Psoas muscle (tissue), 8 donors: ENCODE data around the gene HRH3. TPM values are rescaled to one million over a fixed set of nuclear protein-coding genes. Genes with fewer than 3 reads are reported as not detected.

Experiments
- ATAC-seq, 4 donors: fragments of 200-7000 bp; cut with Tn5 transposase; one replicate each; pipeline ENCODE4 v1.9.1; 2020; ENCODE audit warnings: moderate library complexity in 3 of 4, mild to moderate bottlenecking in 2 of 4
- DNase-seq, 2 donors: peaks; one replicate each; pipeline ENCODE4 v3.0.0-alpha.2; 2020
- H3K27ac ChIP-seq: fragments of 200-600 bp; one replicate; pipeline ENCODE4 v1.8.0; 2022
- H3K27me3 ChIP-seq, 3 donors: fragments of 200-600 bp in 1 of 3; one replicate each; pipeline versions ENCODE4 v1.6.1 to v1.8.0; 2013 to 2022; ENCODE audit warnings: low read length in 2 of 3, mild to moderate bottlenecking in 2 of 3, moderate library complexity in 1 of 3; ENCODE audit not compliant: insufficient read depth in 3 of 3
- H3K36me3 ChIP-seq, 2 donors: fragments of 200-600 bp in 1 of 2; one replicate each; pipeline versions ENCODE4 v1.6.1 to v1.8.0; 2013 to 2022; ENCODE audit warnings: low read depth in 1 of 2, mild to moderate bottlenecking in 1 of 2, moderate library complexity in 1 of 2; ENCODE audit not compliant: insufficient read depth in 1 of 2
- H3K4me1 ChIP-seq: fragments of 200-600 bp; one replicate; pipeline ENCODE4 v1.8.0; 2022
- H3K4me3 ChIP-seq: fragments of 200-600 bp; one replicate; pipeline ENCODE4 v1.8.0; 2022; ENCODE audit warnings: mild to moderate bottlenecking
- H3K9me3 ChIP-seq: fragments of 200-600 bp; one replicate; pipeline ENCODE4 v1.8.0; 2022
- whole genome bisulfite sequencing, 3 donors: extraction: QIAGEN DNeasy Blood & Tissue Kit; methylation state at CpG; one replicate each; pipeline versions ENCODE4 v1.1.6 to v1.1.7; 2013; 5-methylcytosine and 5-hydroxymethylcytosine counted together
- intact Hi-C, 2 donors: fragments of 100-400 bp; cut with DNase I; formaldehyde crosslinking; loops; one replicate each; pipeline versions ENCODE4 v1.11.0 to v1.14.2; 2022
- polyA plus RNA-seq, 3 donors: library from polyadenylated mRNA; stranded (reverse); fragments of 200-250 nt; gene quantifications; one replicate each; pipeline ENCODE4 v1.2.3, GENCODE V29; 2013
- total RNA-seq, 4 donors: library from RNA; stranded (reverse); fragmentation: NEBNext Ultra II Directional in 2 of 4; extraction: Animal tissue kit (Norgen Biotek cat#: 25700) in 2 of 4; gene quantifications; one replicate each; pipeline versions ENCODE4 v1.2.1 to v1.2.4, GENCODE V29; 2021 to 2023
- TF ChIP-seq, protein P1 (sequence below): fragments of 200-600 bp; IDR thresholded peaks from one replicate; pipeline ENCODE4 v1.8.0; 2022; ENCODE audit warnings: antibody characterized with exemption
- donor health status: healthy with polysubstance abuse.
- donor health status: DM: no; HTN: no; CAD: no; lungs with moderate emphysema.
- donor health status: Bipolar disorder and iron deficiency.
- donor health status: healthy.
- donor health status: DM: yes; HTN: yes; CAD: no.
- donor health status: DM: no; HTN: no; CAD: no.
- donor health status: DM: no; HTN: no; CAD: no.
- donor health status: DM: yes; HTN: yes; CAD: no.

The HRH3 gene
- total and polyA plus RNA-seq, 7 donors = 0.03 TPM; not detected in 6

DNA sequence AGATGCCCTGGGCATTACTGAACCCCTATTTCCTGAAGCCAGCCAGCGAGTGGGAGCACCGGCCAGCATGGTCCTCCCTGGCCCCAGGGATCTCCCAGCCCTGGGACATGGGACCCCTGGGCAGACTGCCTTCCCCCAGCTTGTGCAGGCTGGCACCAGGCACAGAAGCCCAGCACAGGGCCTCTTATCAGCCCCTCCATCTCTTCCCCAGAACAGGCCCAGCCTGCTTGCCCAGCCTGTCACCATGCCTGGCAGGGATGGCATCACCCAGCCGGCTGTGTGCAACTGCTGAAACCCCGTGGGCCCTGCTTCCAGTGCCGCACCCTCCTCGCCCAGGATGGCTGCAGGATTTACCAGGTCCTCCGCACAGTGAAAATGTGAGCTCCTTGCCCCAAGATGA lies 12.1 kb upstream of the HRH3 start:
- no peak for ATAC-seq
- intact Hi-C loops = no loop called here
- 84 to 95% (median 90%) methylated on average over 7 of the region's 7 CpGs for WGBS, 3 donors
- Histone ChIP-seq H3K4me1 (peaks cover 24% of the 10 kb centered on the region), H3K27ac (no peak overlapping the region), H3K36me3 (no peaks in the 10 kb centered on the region), H3K27me3 (no peaks in the 10 kb centered on the region), H3K4me3 (no peak overlapping the region), H3K9me3 (no peaks in the 10 kb centered on the region)
- DNase-seq = no peak
- TF ChIP-seq, protein P1, sequence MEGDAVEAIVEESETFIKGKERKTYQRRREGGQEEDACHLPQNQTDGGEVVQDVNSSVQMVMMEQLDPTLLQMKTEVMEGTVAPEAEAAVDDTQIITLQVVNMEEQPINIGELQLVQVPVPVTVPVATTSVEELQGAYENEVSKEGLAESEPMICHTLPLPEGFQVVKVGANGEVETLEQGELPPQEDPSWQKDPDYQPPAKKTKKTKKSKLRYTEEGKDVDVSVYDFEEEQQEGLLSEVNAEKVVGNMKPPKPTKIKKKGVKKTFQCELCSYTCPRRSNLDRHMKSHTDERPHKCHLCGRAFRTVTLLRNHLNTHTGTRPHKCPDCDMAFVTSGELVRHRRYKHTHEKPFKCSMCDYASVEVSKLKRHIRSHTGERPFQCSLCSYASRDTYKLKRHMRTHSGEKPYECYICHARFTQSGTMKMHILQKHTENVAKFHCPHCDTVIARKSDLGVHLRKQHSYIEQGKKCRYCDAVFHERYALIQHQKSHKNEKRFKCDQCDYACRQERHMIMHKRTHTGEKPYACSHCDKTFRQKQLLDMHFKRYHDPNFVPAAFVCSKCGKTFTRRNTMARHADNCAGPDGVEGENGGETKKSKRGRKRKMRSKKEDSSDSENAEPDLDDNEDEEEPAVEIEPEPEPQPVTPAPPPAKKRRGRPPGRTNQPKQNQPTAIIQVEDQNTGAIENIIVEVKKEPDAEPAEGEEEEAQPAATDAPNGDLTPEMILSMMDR = no peak

DNA sequence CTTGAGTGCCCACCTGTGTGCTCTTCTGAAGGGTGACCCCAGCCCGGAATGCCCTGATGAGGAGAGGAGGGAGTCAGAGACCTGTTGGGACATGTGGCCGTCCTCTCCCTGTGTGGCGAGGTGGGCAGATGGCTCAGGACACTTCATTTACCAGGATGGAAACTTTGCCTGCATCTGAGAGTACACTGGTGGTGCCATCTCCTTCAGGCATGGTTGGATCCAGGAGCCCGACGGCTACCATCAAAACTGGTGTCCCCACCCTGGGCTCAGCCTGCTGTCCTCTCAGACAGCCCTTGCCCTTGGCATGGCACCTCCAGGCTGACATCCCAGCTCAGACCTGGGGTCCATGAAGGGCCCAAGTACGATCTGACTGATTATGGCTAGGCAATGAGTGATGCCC lies 11.2 kb upstream of the HRH3 start:
- no peaks in the 10 kb centered on the region for H3K27me3 ChIP-seq
- no peaks in the 10 kb centered on the region for H3K9me3 ChIP-seq
- WGBS, 3 donors = 85 to 99% (median 97%) methylated on average over 6 of the region's 6 CpGs
- H3K27ac ChIP-seq = no peak overlapping the region
- H3K36me3 ChIP-seq = no peaks in the 10 kb centered on the region
- ATAC-seq = no peak
- H3K4me1 ChIP-seq = peaks cover 24% of the 10 kb centered on the region
- intact Hi-C loops = no loop called here
- no peak for DNase-seq
- no peak overlapping the region for H3K4me3 ChIP-seq
- TF ChIP-seq, protein P1 = no peak

DNA sequence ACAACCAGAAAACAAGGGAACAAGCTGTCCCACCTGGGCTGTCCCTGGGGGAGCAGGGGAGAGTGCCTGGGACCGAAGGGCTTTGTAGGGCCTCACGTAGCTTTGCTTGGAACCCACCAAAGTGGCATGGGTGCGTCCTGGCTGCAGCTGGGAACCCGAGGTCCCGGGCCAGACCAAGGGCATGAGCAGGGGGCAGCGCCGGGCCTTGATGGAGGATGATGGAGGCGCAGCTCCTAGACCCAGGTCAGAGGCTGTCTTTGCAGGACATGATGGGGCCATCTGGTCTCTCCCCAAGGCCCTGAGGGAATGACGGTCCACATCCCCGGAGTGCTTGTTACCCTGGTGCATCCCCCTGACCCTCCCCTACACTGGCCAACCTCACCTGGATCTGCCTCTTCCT lies 10.6 kb upstream of the HRH3 start:
- no peaks in the 10 kb centered on the region for H3K36me3 ChIP-seq
- peaks cover 22% of the 10 kb centered on the region for H3K4me1 ChIP-seq
- H3K27me3 ChIP-seq = no peaks in the 10 kb centered on the region
- TF ChIP-seq, protein P1 = no peak
- WGBS, 3 donors = 85 to 88% (median 86%) methylated on average over 10 of the region's 10 CpGs
- H3K4me3 ChIP-seq = no peak overlapping the region
- DNase-seq (no peak), ATAC-seq (no peak)
- H3K9me3 ChIP-seq = no peaks in the 10 kb centered on the region
- intact Hi-C loops = no loop called here
- H3K27ac ChIP-seq = no peak overlapping the region

- Histone ChIP-seq H3K27me3 (peaks cover 0 to under 1% (median 0%) of the 10 kb centered on the region in 3 donors), H3K36me3 (no peaks in the 10 kb centered on the region), H3K27ac (no peak overlapping the region), H3K9me3 (no peaks in the 10 kb centered on the region), H3K4me3 (no peak overlapping the region), H3K4me1 (peaks cover 18% of the 10 kb centered on the region)
- intact Hi-C loops = no loop called here
- TF ChIP-seq, protein P1 = no peak
- no peak for ATAC-seq
- 94 to 96% (median 95%) methylated on average over 2 of the region's 2 CpGs for WGBS, 3 donors
- DNase-seq = no peak
Measured at GRCh38 chr20:62230276-62230675, 10.2 kb upstream of the HRH3 start.

- H3K36me3 ChIP-seq = no peaks in the 10 kb centered on the region
- no peak for DNase-seq
- no peaks in the 10 kb centered on the region for H3K9me3 ChIP-seq
- no peak for ATAC-seq
- H3K4me1 ChIP-seq = peaks cover 12% of the 10 kb centered on the region
- WGBS, 3 donors = 64 to 80% (median 73%) methylated on average over 4 of the region's 4 CpGs
- no peak overlapping the region for H3K4me3 ChIP-seq
- TF ChIP-seq, protein P1 = no peak
- no peak overlapping the region for H3K27ac ChIP-seq
- H3K27me3 ChIP-seq = peaks cover 0 to 4% (median under 1%) of the 10 kb centered on the region in 3 donors
- intact Hi-C loops = no loop called here
Measured at GRCh38 chr20:62229667-62230066, 9.6 kb upstream of the HRH3 start.
